Muscle of arm (tissue), 12 donors: ENCODE data around the gene POU2AF3. TPM values are rescaled to one million over a fixed set of nuclear protein-coding genes. Genes with fewer than 3 reads are reported as not detected.

ENCODE experiments used
- DNase-seq: peaks from one replicate; pipeline ENCODE4 v3.0.0-alpha.2; 2013
- polyA plus RNA-seq, 12 donors: library from polyadenylated mRNA; unstranded; fragments of 120-200 nt; gene quantifications; one replicate each; pipeline ENCODE4 v1.2.1, GENCODE V29; 2013; ENCODE audit not compliant: insufficient read length in 12 of 12

POU2AF3 gene
- polyA plus RNA-seq, 12 donors, result 2.9 to 12.3 (median 4.9) TPM; not detected in 1

- DNase-seq, result no peak
Measured at GRCh38 chr11:111352231-111352746, 53.9 kb downstream of the POU2AF3 start.

DNA sequence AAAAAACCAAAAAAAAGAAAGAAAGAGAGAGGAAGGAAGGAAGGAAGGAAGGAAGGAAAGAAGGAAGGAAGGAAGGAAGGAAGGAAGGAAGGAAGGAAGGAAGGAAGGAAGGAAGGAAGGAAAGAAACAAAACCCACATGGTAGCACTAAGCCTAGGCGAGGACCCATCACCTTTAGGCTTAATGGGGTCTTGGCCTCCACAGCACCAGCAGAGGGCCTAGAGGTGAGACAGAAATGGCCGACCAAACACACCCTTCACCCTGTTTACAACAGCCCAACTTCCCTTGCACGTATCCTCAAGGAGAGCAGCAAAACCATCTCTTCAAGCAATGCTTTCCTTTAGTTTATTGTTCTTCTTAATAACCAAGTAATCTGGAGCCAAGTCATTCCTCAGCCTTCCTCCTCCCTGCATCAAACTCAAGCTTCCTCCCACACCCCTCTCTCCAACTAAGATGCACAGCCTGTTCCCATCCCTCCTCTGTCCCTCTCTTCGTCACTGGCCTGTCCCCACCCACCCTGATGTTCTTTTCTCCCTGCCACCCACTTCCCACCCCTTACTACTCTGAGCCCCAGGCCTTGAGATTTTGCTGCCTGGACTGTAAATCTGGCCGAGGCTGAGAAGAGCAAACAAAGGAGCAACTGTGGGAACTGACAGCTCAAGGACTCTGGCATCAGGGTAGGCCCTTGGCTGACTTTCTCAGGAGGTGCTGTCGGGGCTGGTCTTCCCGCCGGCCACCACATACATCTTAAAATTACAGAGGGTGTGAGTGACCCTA is 54.8 kb downstream of the POU2AF3 start:
- no peak for DNase-seq

- no peak for DNase-seq
Measured at GRCh38 chr11:111353776-111354600, 55.6 kb downstream of the POU2AF3 start.

DNA sequence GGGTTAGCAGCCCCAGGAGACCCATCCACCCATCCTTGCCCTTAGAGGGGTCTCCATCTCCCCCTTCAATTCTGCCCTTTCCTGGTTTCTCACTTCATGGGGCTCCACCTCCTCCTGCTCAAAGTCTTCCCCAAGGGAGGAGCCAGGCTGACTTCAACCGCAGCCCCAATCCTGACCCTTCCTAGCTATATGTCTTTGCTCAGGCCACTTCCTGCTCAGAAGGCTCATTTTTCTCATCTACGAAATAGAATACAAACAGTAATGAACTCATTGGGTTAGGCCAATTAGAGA is 56.2 kb downstream of the POU2AF3 start:
- no peak for DNase-seq

DNA sequence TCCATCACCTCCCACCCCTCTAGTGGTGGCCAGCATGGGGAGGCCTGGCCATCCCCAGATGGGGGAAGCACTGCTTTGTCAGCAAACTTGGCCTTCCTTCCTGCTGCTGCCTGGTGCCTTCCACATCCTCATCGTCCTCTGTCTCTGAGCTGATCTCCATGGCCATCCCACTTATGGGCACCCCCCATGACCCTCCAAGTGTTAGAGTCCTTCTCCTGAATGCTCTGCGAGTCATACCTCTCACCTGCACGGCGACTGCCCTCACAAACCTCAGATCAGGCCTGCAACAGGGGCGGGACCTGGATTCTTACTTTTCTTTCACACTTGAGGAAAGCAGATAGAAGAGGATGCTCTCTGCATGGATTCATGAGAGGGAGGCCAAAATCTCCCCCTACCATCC is 56.8 kb downstream of the POU2AF3 start:
- DNase-seq, result no peak

DNA sequence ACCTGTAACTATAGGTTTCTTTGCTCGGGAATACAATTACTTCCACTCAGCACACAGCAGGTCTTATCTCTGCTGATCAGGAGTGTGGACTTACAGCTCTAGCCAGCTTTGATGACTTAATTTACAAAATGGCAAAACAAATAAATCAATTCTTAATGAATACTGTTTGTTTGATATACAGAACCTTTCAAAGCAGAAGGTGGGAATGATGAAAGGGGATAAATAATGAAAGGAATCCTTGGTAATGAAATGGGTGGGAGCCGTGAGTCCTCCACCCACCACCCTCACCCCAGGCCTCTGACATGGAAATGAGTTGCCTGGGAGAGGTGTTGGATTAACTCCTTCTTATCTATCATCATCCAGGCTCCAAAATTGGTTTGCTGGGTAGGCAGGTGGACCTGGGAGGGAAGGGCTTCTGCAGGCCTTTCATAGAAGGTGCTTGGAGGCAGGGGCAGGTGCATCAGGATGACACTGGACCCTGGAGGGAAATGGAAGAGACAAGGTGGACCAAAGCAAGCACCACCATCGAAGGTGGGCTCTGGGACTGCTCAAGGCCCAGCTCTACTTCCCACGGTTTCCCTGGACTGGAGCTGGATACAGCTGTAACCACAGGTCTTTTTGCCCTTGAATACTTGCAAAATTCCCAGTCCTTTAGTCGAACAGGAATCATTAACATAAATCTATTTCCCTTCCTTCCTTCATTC is 57.8 kb downstream of the POU2AF3 start:
- no peak for DNase-seq

DNA sequence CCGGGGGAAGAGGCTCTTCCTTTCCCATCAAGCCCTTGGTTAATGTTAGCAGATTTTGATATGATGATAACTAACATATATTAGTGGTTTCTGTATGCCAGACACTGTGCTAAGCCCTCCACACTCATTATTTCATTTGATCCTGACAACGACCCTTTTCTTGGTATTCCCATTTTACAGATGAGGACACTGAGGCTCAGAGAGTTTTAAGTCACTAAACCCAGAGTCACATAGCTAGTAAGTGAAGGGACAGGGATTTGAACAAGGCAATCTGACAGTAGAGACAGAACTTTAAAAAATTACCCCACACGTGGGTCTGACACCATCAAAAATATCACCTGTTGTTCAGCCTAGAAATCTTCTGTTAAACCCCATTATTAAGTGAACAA is 58.3 kb downstream of the POU2AF3 start:
- DNase-seq, result no peak

GRCh38 chr11:111357150-111358037 is 59.0 kb downstream of the POU2AF3 start:
- DNase-seq, result no peak

Other genes starting within 250 kb of the POU2AF3 start
- gene POU2AF2, start 52.8 kb upstream of the POU2AF3 start, polyA plus RNA-seq, result under 1 TPM in 1 of 12 donors, not detected in 11; 0.14 TPM
- 1 to 10 TPM in 1 of 12 donors, under 1 TPM in 9, not detected in 2; 0.09 to 1.7 (median 0.24) TPM for gene POU2AF1, start 80.7 kb downstream of the POU2AF3 start, polyA plus RNA-seq
- not detected for gene BTG4, start 213.8 kb downstream of the POU2AF3 start, polyA plus RNA-seq
- gene HOATZ, start 216.2 kb downstream of the POU2AF3 start, polyA plus RNA-seq, result under 1 TPM in 8 of 12 donors, not detected in 4; 0.04 to 0.19 (median 0.08) TPM
- 1 to 10 TPM in 10 of 12 donors, not detected in 2; 4.1 to 8.7 (median 6.4) TPM for gene LAYN, start 242.2 kb downstream of the POU2AF3 start, polyA plus RNA-seq